ENCODE results near the gene TIMM22.

Gene TIMM22

GRCh38 chr17:1022278-1023024, 25.5 kb downstream of the TIMM22 start:
- DNase-seq: no peak

GRCh38 chr17:1024076-1024475, 27.1 kb downstream of the TIMM22 start:
- no peak for DNase-seq

- DNase-seq: no peak
These were observed 29.0 kb downstream of the TIMM22 start for GRCh38 chr17:1025733-1026598.

DNA sequence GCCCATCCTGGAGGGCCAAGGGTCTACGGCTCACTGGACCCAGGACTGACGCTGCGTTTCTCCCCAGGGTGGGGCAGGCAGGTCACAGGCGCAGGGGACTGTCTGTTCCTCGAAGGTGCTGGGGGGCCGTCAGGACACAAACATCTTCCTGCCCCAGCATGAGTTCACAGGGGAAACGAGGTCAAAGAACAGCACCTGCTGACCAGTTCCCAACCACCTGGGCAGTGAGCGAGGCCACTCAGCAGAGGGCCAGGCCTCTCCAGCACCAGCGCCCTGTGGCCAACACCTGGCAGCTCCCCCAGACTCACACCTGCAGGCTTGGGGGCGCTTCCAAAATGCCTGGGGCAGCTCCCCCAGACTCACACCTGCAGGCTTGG, 29.7 kb downstream of the TIMM22 start:
- no peak for DNase-seq

DNA sequence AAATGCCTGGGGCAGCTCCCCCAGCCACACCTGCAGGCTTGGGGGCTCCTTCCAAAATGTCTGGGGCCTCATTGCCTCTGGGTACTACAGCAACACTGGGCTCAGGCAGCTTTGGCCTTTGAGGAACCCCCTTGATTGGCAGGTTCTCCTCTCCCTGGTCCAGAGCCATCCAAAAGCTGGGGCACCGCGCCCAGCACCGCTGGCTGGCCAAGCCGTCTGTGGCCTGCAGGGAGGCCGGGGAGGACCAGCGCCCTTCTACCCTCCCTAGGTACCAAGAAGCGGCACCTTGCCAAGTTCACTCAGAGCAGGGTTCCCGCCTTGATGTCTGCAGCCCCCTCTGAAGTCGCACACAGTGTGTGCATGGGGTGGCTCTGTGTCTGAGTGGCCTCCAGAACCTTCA, 30.1 kb downstream of the TIMM22 start:
- no peak for DNase-seq

GRCh38 chr17:1029196-1029921, 32.4 kb downstream of the TIMM22 start:
- no peak for DNase-seq

DNA sequence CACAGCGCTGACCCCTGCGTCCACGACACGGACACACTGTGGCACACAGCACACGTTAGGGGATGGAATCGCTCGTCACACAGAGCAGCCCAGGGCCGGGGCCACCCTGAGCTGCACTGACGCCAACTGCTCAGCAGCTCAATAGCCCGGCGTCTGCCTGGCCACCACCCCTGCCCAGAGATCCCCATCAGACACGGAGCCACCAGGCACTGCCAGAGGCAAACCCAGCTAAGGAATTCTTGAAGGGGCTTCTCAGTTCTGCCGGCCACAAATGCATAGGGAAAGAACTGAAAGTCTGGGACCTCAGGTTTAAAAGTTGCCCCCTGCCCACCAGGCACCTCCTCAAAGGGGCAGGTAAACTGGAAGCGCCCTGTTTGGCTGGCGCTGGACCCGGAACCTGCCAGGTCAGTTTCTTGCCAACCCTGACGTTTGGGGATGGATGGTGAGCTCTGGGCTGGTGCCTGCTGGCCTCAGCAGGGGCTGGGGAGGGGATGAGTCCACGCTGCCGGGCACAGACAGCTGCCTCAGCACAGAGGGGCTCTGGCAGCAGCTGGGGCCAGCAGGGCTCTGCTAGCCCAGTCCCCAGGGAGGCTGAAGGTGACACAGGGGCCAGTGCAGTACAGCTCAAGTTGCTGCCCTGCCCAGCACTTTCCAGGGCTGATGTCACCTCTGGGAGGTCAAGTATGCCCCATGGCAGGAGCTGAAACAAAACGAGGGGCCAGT, 33.2 kb downstream of the TIMM22 start:
- no peak for DNase-seq

- DNase-seq: no peak
These were observed 34.0 kb downstream of the TIMM22 start for GRCh38 chr17:1030684-1031532.

DNA sequence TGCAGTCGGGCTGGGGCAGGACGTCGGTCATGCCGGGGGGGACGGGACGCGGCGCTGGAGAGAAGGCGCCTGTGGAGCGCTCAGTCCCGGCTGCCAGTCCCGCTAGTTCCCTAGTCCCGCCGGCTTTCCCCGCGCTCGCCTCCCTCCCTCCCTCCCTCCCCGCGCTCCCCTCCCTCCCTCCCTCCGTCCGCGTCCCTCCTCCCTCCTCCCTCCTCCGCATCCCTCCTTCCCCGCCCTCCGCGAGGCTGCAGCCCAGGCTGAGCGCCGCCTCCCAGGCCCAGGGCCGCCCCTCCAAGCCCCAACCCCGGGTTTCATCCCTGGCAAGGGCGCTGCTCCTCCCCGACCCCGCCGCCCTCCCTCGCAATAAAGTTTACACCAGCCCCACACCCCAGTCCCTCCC, 34.8 kb downstream of the TIMM22 start:
- no peak for DNase-seq

GRCh38 chr17:1032391-1032790, 35.5 kb downstream of the TIMM22 start:
- DNase-seq: no peak

GRCh38 chr17:1033503-1033902, 36.6 kb downstream of the TIMM22 start:
- no peak for DNase-seq

GRCh38 chr17:1034652-1035210, 37.8 kb downstream of the TIMM22 start:
- no peak for DNase-seq

DNA sequence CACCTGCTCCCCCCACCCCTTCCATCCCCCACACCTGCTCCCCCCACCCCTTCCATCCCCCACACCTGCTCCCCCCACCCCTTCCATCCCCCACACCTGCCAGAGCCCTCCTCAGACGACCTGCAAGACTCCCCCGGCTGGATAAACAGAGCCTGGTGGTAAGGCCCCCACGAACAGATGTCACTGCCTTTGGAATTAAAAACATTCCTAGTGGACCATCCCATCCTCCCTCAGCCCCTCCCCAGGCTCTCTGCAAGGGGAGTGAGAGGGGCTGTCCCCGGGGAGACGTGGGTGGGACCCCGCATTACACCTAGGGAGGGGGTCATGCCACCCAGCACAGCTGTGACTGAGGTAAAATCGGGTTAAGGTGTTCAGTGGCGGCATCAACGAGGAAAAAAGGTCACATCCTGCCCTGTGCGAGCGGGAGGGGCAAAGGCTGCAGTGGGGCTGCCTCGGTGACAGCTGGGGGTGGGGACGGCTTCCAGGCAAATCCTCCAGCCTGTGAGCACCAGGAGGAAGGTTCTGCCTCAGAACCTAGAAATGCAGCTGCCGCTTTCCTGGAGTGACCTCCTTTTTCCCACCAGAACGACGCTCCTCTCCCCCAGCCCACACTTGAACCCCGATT, 38.7 kb downstream of the TIMM22 start:
- DNase-seq: no peak

DNA sequence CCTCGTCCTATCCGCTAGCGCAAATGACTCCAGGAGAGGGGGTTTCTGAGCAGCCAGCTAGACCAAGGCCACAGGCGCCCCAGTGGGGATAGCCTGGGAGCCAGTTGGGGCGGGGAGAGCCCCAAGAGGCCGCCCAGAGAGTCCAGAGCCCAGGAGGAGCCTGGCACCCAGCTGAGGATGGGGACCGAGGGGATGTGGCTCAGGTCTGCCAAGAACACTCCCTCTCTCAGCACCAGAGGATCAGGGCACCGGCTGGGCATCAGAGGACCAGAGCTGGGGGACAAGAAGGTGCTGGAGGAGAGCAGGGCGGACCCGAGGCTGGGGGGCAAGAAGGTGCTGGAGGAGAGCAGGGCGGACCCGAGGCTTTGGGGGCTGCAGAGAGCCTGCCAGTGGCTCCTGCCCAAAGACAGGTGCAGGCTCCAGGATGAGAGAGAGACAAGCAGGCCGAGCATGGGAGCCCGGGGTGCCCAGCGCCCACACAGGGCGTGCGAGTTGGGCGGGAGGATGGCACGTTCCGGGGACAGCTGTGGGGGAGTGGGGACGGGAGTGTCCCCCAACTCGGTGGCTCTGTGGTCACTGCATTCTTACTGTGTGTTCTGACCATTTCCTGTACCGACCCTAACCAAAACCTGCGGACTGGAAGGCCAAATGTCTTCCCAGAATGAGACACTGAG, 39.4 kb downstream of the TIMM22 start:
- no peak for DNase-seq

DNA sequence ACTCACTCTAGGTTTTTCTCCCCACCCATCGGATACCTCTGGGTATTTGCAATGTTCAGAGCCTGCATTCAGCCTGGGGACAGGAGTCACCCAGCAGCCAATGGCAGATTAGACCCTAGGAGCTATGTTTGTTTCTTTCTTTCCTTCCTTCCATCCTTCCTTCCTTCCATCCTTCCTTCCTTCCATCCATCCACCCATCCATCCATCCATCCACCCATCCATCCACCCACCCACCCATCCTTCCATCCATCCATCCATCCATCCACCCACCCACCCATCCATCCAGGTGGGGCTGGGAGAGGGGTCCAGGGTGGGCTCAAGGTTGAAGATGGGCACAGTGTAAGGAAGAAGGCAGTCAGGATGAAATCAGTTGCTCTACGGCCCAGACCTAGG, 39.9 kb downstream of the TIMM22 start:
- DNase-seq: no peak

DNA sequence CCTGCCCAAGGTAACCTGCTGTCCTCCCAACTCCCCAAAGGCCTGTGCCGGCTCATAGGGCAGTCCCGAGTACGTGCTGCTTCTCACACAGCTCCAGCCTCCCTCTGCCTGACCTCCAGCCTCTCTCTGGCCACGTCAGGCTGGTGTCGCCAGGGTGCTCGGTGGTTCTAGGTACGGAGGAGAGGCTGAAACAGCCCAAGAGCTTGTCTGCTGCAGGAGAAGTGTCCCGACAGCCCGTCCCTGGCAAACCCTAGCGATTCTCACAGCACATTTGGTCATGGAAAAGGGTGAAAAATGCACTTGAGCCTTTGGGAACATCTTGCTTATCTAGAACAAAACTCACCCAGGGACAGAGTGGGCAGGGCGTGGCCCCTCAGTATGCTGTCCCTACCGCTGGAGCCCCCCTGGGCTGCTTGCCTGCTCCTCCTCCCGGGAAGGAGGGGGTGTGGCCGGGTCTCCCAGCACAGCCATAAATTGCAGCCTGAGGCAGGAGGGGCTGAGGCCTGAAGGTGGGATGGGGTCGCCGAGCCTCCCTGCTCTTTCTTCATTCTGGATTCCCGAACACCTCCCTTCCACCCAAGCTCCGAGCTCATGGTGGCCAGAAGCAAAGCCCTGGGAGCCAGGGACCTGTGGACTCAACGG, 40.4 kb downstream of the TIMM22 start:
- no peak for DNase-seq

- no peak for DNase-seq
These were observed 41.7 kb downstream of the TIMM22 start for GRCh38 chr17:1038459-1039122.

GRCh38 chr17:1039123-1039507, 42.2 kb downstream of the TIMM22 start:
- no peak for DNase-seq

GRCh38 chr17:1039511-1040215, 42.7 kb downstream of the TIMM22 start:
- no peak for DNase-seq

Measured in GOT3 (cell line).